H1 (cell line): ENCODE results near the gene TBC1D19. TPM values are rescaled to one million over a fixed set of nuclear protein-coding genes. Genes with fewer than 3 reads are reported as not detected.
A peak's percentile ranks its signal among the peaks of the same experiment; 100 is the strongest.

Experiments used
- CEBPB ChIP-seq: IDR thresholded peaks from 2 replicates; pipeline ENCODE4 v1.6.1; 2012; ENCODE audit warnings: low read depth, low read length
- polyA plus RNA-seq, 7 experiments: library from polyadenylated mRNA; depleted of rRNA in 3 of 7; stranded (reverse) in 5 of 7; unstranded in 2 of 7; fragments of >200 nt in 5 of 7; fragments of 200-250 nt in 2 of 7; gene quantifications; 1 replicate in 5 of 7; 2 replicates in 1 of 7; 4 replicates in 1 of 7; pipeline versions ENCODE4 v1.2.1 to v1.2.3, GENCODE V29; 2011 to 2013; ENCODE audit warnings: missing spikeins in 2 of 7, mixed read lengths in 2 of 7
- total RNA-seq: library from RNA; stranded (reverse); fragmentation: NEBNext Ultra II Directional; extraction: Animal tissue kit (Norgen Biotek cat#: 25700); gene quantifications from 2 replicates; pipeline ENCODE4 v1.2.1, GENCODE V29; 2021
- TF ChIP-seq, protein P1 (sequence below): fragments of 300-600 bp; sonication (generic); IDR thresholded peaks from 2 replicates; pipeline ENCODE4 v1.7.1; 2012; ENCODE audit warnings: low read length, moderate library complexity, mild to moderate bottlenecking, inconsistent platforms; ENCODE audit not compliant: insufficient replicate concordance

The TBC1D19 gene
- total and polyA plus RNA-seq, 2 of the 8 experiments (the other 6 are each of a cell fraction or from before 2014, with no cell fraction given) = 1.9 to 3.5 TPM

DNA sequence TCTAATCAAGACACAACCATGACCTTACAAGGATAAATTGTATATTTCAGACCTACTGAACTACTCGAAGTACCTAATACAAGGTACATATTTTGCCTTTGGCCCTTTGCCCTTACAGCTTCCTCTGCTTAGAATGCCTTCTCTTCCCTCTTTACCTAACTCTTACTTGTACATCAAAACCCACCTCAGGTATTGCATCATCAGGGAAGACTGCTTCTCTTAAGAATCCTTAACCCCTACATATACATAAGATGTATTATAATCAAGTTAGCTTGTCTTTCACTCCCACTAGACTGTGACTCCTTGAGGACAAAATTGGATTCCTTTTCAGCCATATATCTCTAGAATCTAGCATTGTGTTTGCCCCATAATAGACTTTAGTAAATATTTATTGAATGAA, 175.0 kb downstream of the TBC1D19 start (continued):
- TF ChIP-seq, protein P1, sequence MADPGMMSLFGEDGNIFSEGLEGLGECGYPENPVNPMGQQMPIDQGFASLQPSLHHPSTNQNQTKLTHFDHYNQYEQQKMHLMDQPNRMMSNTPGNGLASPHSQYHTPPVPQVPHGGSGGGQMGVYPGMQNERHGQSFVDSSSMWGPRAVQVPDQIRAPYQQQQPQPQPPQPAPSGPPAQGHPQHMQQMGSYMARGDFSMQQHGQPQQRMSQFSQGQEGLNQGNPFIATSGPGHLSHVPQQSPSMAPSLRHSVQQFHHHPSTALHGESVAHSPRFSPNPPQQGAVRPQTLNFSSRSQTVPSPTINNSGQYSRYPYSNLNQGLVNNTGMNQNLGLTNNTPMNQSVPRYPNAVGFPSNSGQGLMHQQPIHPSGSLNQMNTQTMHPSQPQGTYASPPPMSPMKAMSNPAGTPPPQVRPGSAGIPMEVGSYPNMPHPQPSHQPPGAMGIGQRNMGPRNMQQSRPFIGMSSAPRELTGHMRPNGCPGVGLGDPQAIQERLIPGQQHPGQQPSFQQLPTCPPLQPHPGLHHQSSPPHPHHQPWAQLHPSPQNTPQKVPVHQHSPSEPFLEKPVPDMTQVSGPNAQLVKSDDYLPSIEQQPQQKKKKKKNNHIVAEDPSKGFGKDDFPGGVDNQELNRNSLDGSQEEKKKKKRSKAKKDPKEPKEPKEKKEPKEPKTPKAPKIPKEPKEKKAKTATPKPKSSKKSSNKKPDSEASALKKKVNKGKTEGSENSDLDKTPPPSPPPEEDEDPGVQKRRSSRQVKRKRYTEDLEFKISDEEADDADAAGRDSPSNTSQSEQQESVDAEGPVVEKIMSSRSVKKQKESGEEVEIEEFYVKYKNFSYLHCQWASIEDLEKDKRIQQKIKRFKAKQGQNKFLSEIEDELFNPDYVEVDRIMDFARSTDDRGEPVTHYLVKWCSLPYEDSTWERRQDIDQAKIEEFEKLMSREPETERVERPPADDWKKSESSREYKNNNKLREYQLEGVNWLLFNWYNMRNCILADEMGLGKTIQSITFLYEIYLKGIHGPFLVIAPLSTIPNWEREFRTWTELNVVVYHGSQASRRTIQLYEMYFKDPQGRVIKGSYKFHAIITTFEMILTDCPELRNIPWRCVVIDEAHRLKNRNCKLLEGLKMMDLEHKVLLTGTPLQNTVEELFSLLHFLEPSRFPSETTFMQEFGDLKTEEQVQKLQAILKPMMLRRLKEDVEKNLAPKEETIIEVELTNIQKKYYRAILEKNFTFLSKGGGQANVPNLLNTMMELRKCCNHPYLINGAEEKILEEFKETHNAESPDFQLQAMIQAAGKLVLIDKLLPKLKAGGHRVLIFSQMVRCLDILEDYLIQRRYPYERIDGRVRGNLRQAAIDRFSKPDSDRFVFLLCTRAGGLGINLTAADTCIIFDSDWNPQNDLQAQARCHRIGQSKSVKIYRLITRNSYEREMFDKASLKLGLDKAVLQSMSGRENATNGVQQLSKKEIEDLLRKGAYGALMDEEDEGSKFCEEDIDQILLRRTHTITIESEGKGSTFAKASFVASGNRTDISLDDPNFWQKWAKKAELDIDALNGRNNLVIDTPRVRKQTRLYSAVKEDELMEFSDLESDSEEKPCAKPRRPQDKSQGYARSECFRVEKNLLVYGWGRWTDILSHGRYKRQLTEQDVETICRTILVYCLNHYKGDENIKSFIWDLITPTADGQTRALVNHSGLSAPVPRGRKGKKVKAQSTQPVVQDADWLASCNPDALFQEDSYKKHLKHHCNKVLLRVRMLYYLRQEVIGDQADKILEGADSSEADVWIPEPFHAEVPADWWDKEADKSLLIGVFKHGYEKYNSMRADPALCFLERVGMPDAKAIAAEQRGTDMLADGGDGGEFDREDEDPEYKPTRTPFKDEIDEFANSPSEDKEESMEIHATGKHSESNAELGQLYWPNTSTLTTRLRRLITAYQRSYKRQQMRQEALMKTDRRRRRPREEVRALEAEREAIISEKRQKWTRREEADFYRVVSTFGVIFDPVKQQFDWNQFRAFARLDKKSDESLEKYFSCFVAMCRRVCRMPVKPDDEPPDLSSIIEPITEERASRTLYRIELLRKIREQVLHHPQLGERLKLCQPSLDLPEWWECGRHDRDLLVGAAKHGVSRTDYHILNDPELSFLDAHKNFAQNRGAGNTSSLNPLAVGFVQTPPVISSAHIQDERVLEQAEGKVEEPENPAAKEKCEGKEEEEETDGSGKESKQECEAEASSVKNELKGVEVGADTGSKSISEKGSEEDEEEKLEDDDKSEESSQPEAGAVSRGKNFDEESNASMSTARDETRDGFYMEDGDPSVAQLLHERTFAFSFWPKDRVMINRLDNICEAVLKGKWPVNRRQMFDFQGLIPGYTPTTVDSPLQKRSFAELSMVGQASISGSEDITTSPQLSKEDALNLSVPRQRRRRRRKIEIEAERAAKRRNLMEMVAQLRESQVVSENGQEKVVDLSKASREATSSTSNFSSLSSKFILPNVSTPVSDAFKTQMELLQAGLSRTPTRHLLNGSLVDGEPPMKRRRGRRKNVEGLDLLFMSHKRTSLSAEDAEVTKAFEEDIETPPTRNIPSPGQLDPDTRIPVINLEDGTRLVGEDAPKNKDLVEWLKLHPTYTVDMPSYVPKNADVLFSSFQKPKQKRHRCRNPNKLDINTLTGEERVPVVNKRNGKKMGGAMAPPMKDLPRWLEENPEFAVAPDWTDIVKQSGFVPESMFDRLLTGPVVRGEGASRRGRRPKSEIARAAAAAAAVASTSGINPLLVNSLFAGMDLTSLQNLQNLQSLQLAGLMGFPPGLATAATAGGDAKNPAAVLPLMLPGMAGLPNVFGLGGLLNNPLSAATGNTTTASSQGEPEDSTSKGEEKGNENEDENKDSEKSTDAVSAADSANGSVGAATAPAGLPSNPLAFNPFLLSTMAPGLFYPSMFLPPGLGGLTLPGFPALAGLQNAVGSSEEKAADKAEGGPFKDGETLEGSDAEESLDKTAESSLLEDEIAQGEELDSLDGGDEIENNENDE = no peak
- peak; percentile 85 for TF ChIP-seq CEBPB
